ENCODE data around the gene AQP2.

AQP2 gene

DNA sequence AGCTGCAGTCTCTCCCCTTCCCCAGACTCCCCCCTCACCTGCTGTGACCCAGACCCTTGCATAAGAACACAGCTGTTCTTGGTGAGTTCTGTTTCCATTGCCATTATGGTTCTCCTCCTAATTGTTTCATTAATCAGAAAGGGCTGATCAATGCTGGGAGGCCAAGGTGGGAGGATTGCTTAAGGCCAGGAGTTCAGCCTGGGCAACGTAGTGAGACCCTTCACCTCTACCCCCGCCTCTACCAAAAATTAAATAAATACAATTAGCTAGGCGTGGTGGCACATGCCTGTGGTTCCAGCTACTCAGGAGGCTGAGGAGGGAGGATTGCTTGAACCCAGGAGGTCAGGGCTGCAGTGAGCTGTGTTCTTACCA is 29.6 kb upstream of the AQP2 start:
- no peak for FAIRE-seq

DNA sequence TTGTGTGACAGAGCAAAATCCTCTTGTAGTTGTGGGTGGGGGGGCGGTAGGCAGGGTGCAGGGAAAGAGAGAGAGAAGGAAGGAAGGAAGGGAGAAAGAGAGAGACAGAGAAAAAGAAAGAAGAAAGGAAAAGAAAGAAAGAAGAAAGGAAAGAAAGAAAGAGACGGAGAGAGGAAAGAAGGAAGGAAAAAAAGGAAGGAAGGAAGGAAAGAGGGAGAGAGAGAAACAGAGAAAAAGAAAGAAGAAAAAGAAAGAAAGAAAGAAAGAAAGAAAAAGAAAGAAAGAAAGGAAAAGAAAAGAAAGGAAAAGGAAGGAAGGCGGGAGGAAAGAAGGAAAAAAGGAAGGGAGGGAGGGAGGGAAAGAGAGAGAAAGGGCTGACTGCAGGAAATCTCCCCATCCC is 29.2 kb upstream of the AQP2 start:
- FAIRE-seq, result no peak

DNA sequence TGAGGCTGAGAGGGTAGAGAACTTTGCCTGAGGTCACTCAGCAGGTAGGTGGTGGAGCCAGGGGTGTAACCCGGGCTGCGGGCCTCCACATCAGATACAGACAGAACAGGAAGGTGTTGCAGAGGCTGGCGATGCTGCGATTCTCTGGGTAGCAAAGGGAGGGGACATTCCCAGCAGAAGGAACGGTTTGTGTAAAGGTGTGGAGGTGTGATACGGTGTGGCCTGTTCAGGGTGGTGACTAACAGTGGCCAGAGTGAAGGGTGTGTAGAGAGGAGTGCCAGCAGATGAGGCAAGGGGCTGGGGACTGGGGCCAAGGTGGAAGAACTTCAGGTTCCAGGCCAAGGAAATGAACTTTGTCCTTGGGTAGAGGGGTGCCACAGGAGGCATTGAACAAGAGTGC is 28.6 kb upstream of the AQP2 start:
- no peak for FAIRE-seq

DNA sequence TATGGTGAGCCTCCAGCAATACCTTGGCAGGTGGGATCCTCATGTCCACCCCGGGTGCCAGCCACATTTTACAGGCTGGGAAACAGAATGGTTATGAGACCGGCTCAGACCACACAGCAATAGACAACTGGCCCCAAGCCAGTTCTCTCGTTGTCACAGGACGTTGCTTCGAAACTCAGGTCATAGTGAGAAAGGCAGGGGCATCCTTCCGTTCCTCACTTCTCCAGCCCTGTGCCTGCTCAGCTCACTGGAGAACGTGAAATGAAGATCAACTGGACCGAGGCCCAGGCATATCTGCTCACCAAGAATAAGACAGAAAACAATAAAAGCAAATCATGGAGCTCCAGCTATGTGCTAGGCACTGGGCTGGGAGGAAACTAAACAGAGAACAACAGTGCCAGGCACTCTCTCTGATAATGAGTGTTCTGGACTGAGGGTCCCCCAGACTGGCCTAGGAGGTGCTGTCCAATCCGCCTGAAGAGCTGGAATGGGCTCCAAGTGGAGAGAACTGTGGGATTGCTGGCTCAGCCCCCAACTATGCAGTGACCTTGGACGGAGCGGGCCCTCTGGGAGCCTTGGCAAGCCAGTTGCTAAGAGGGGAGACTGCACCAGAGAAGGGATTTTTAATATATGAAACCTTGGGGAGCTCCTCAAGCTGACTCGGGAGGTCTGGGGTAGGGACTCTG is 28.0 kb upstream of the AQP2 start:
- no peak for FAIRE-seq

GRCh38 chr12:49923035-49923644 is 27.4 kb upstream of the AQP2 start:
- FAIRE-seq, result no peak

DNA sequence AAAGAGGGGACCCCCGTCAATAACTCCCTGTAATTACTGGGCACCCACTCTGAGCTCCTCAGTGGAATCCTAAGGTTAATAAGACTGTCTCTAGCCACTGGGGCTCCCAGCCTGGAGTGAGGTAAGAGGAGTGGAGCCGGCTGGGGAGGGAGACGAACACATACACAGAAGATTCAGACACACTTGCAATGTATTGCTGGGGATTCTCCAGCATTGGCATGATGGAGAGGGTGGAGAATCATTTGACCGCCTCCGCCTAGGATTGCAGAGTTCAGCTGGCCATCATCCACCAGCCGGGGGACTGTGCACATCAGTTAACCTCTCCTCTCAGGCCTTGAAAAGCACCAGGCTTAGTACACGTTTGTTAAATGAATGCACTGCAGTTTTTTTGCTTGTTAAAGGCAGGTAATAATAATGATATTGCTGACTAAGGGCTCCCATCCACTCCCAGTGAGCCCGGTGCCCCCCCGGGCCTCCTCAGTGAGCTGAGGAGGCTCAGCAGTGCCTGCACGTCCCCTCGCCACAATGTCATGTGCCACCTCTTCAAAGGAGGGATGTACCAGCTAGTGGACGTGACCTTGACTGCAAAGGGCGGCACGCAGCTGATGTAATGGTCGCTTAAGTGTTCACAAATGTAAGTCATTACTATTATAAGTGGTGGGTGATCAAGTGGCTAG is 26.5 kb upstream of the AQP2 start:
- FAIRE-seq, result no peak

DNA sequence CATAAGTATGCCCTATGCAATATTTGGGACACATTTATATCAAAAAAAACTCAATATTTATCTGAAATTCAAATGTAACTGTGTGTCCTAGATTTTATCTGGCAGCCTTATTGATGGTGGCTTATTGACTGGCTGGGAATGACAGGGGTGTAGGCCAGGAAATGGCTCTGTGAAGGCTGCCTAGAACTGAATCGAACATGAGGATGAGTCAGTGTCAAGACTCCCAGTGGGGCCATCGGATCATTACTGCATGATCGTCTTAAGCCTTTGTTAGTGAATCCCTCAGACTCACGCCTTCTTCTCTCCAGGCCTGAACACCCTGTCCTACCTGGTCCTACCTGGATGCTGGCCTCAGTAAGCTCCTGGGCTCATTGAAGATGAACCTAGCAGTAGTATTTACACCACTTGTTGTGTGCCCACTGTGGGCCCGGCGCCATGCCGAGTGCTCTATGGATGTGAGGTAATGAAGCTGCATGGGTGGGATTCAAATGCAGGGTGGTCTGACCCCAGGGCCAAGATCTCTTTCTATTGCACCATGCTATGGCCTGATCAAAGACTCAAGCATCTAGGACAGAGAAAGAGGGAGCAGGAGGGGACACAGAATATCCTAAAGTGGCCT is 25.8 kb upstream of the AQP2 start:
- no peak for FAIRE-seq

DNA sequence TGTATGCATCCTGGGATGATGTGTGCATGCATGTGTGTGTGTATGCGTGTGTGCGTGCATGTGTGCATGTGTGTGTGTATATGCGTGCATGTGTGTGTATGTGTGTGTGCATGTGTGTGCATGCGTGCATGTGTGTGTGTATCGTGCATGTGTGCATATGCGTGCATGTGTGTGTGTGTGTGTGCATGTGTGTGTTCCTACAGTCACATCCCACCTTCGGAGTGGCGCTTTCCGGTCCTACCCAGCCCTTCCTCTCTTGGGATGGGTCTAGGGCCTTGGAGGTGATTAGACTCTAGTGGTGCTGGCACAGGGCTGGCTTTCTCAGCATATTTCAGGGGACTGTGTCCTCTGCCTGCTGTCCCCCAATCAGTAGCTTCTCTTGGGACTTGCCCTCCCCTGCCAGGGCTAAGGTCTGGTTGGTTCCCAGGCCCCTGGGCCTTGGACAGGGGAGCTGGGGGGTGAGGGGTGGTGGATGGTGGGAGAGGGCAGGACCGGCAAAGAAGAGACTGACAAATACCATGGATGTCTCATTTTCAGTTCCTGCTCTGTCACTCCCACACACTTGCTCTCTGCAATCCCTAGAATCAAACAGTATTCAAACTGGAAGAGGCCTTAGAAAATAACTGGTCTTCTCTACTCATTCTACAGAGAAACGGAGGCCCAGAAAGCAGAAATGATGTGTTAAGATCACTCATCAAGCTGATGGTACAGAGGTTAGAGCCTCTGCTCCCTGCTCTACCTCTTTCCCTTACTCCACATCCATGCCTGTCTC is 24.9 kb upstream of the AQP2 start:
- no peak for FAIRE-seq

DNA sequence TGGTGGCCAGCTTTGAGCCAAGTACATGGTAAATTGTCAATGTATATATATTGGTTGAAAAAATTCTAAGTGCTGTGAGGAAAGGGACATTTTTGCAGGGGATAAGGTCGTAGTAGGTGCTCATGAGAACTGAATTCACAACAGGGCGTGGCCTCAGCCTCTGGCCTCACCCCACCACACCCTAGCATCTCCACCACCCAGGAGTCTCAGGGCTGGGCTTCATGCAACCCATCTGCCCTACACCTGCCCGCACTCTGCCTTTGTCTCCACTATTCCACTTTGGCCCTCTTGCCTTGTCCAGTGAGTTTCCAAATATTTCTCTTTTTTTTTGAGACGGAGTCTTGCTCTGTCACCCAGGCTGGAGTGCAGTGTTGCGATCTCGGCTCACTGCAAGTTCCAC is 22.1 kb upstream of the AQP2 start:
- no peak for FAIRE-seq

- no peak for FAIRE-seq
Observed at GRCh38 chr12:49929581-49929980, 21.0 kb upstream of the AQP2 start.

GRCh38 chr12:49930515-49931288 is 19.8 kb upstream of the AQP2 start:
- FAIRE-seq, result no peak

DNA sequence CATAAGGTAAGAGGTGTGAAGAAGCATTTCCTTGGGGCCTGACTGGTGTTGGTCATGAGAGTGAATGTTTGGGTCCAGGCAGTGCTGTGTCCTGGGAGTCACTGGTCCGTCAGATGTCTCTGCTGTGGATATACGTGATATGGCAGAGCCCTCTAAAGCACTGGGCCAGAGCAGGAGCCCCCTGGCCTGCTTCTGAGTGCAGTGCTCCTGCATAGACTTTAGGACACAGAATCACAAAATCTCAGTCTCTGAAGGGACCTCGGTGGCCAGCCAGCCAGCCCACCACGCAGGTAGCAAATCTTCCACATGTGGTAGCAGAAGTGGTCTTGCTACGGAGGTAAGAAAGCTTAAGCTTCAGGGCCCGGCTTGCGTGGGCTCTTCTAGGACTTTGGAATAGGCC is 18.5 kb upstream of the AQP2 start:
- no peak for FAIRE-seq

DNA sequence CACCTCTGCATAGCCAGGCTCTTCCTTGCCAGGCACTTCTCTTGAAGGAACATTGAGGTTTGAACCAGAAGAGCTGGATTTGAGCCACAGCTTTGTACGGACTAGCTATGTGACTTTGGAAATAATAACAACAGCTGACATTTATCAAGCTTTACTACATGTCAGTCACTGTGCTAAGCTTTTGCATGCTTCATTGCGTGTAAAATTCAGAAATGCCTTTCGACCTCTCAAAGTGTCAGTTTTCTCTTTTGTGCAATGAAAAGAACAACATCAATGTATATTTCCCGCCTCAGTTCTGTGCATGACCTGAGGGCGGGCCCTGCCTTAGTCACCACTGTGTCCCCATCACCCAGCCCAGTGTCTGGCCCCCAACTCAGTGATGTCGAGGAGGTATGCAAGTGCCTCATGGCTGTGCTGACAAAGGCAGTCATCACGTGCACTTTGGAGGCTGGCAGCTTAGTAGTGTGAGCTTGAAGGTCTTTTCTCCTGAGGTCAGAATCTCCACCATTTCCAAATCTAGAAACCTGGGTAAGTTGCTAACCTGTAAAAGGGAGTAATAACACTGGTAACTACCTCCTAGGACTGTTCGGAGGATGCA is 17.9 kb upstream of the AQP2 start:
- FAIRE-seq, result no peak

DNA sequence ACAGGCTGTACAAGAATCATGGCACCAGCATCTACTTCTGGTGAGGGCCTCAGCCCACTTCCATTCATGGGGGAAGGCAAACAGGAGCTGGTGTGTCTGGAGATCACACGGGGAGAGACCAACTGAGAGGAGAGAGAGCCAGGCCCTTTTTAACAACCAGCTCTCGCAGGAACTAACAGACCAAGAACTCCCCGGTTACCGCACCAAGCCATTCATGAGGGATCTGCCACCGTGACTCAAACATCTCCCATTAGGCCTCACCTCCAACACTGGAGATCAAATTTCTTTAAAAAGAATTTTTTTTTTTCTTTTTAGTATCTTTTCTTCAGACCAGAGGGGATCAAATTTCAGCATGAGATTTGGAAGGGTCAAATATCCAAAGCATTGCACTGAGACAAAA is 16.7 kb upstream of the AQP2 start:
- no peak for FAIRE-seq

GRCh38 chr12:49934505-49934904 is 16.0 kb upstream of the AQP2 start:
- FAIRE-seq, result no peak

- FAIRE-seq, result no peak
Observed at GRCh38 chr12:49936925-49937324, 13.6 kb upstream of the AQP2 start.

DNA sequence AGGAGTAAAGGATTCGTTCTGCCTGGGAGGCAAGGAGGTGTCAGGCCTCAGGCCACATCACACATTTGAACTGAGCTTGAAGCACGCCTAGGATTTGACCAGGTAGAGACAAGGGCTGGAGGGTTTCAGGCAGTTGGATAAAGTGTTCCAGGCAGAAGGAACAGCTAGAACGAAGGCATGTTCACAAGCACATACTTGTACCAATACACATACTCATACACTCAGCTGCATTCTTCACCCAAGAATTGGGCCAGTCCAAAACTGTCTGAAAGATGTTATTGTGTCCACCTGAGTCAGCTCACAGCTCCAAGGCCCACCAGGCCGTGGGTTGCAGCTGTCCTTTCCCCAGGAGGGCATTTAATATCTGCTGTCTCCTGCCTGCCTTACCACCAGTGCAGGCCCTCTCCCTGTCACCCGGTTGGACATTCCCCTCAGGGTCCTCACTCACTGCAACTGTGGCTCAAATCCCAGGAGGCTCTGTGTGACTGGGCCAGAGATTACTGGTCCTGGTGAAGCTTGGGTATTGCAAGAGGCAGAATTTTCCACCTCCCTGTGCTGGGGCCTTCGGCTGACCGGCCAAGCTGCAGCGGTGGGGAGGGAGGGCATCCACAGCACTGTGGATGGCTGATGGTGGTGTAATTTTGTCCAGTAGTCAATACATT is 12.8 kb upstream of the AQP2 start:
- FAIRE-seq, result no peak

DNA sequence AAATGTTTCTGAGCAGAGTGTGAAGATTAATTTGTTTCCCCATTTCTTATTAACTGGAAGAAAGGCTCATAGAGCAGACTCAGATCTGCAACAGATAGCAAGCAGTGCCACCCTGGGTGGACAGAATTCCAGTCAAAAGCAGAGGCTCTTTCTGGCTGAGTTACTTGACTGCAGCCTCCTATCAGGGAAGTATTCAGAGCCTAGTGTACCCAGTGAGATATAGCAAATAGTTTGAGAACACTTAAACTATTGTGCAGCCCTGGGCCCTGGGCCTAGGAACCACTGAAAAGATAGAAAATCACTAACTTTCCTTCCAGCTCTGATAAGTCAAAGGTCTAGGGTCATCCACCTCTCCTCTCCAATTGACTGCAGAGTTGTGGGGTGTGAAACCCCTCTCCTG is 11.2 kb upstream of the AQP2 start:
- FAIRE-seq, result no peak

GRCh38 chr12:49939707-49940106 is 10.8 kb upstream of the AQP2 start:
- no peak for FAIRE-seq

DNA sequence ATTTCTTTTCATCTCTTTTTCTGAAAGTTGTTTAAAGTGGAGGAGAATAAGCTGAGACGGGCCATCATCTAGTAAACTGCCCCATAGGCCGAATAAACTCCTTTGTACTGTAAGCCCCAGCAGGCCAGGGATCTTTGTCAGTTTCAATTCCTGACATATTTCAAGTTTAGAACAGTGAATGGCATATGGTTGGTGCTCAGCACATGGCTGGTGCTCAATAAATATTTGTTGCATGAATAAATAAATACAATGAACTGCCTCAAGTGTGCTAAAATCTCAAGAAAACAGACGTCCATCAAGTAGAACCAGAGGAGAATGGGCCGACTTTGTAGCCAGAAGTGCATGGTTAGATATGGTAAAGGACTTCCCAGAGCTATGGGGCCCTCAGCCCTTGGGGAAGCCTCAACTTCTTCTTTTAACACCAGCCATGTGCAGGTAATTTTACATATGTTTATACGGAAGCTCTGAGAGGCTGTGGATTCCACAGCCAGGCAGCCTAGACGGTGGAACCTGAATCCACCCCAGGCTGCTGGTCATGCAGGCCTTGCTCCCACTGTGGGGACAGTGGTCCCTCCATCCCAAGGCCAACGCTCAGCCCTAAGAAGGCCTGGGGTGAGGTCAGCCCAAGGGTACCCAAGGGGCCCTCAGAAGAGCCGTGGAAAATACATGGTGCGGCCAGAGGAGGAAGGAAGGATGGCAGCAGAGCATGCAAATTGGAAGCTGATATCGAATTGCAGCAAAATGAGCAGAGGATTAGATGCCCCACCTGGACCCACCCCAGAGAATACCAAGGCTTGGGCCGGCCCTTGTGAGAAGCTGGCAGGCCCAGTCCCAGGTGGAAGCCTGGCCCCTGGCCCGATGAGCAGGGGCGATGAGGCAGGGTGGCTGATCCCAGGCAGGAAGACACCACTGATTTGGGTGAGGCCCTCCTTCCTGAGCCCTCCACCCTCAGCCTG is 8.7 kb upstream of the AQP2 start:
- no peak for FAIRE-seq

Measured in TTC549 (cell line).